Mesenchymal stem cell (in vitro differentiated cells and primary cell): ENCODE measurements around the gene MAPKAPK2.
A peak's percentile ranks its signal among the peaks of the same experiment; 100 is the strongest.

Source experiments
- DNase-seq: peaks from one replicate; pipeline ENCODE4 v3.0.0-alpha.2; 2013
- H2AFZ ChIP-seq: one replicate; pipeline ENCODE4 v1.6.1; 2013; ENCODE audit warnings: low read depth, mild to moderate bottlenecking, control low read depth, inconsistent platforms, low read length, moderate library complexity
- H2AK5ac ChIP-seq: 2 replicates; pipeline ENCODE4 v1.6.1; 2013; ENCODE audit warnings: low read length, moderate library complexity, mild to moderate bottlenecking, inconsistent platforms; ENCODE audit not compliant: severe bottlenecking
- H2BK120ac ChIP-seq: one replicate; pipeline ENCODE4 v1.6.1; 2013; ENCODE audit warnings: low read depth, mild to moderate bottlenecking, inconsistent platforms, low read length, moderate library complexity
- H2BK12ac ChIP-seq, 2 experiments: one replicate each; pipeline ENCODE4 v1.6.1; 2013; ENCODE audit warnings: inconsistent platforms in 2 of 2, low read length in 2 of 2, mild to moderate bottlenecking in 2 of 2, moderate library complexity in 2 of 2, control low read depth in 1 of 2
- H2BK15ac ChIP-seq: one replicate; pipeline ENCODE4 v1.6.1; 2013; ENCODE audit warnings: mild to moderate bottlenecking, low read depth, inconsistent platforms; ENCODE audit not compliant: poor library complexity, severe bottlenecking
- H2BK5ac ChIP-seq: 2 replicates; pipeline ENCODE4 v1.6.1; 2013; ENCODE audit warnings: low read depth, mild to moderate bottlenecking, low read length, control low read depth, inconsistent platforms; ENCODE audit not compliant: poor library complexity, severe bottlenecking
- H3K14ac ChIP-seq, 2 experiments: one replicate each; pipeline ENCODE4 v1.6.1; 2013; ENCODE audit warnings: inconsistent platforms in 2 of 2, low read length in 2 of 2, control low read depth in 1 of 2, mild to moderate bottlenecking in 1 of 2, moderate library complexity in 1 of 2
- H3K18ac ChIP-seq, 2 experiments: one replicate each; pipeline ENCODE4 v1.6.1; 2013; ENCODE audit warnings: inconsistent platforms in 2 of 2, low read length in 2 of 2, control low read depth in 1 of 2, low read depth in 1 of 2, mild to moderate bottlenecking in 1 of 2
- H3K23ac ChIP-seq, 2 experiments: one replicate each; pipeline ENCODE4 v1.6.1; 2013; ENCODE audit warnings: inconsistent platforms in 2 of 2, low read length in 2 of 2, mild to moderate bottlenecking in 2 of 2, moderate library complexity in 2 of 2, control low read depth in 1 of 2
- H3K27ac ChIP-seq: 2 replicates; pipeline ENCODE4 v1.5.1; 2013; ENCODE audit warnings: mild to moderate bottlenecking, moderate library complexity, low read length, control low read depth, inconsistent platforms; ENCODE audit not compliant: poor library complexity, severe bottlenecking
- H3K27me3 ChIP-seq, 2 experiments: 2 replicates each; pipeline versions ENCODE4 v1.6.1 to v1.7.0; 2013; ENCODE audit warnings: low read length in 2 of 2, mild to moderate bottlenecking in 2 of 2, moderate library complexity in 2 of 2, control low read depth in 1 of 2, inconsistent platforms in 1 of 2; ENCODE audit not compliant: control insufficient read depth in 1 of 2, insufficient read depth in 1 of 2
- H3K36me3 ChIP-seq, 2 experiments: 2 replicates each; pipeline versions ENCODE4 v1.6.1 to v1.7.0; 2013; ENCODE audit warnings: low read length in 2 of 2, control low read depth in 1 of 2, inconsistent platforms in 1 of 2, low read depth in 1 of 2, mild to moderate bottlenecking in 1 of 2; ENCODE audit not compliant: insufficient read depth in 2 of 2, control insufficient read depth in 1 of 2
- H3K4ac ChIP-seq, 2 experiments: one replicate each; pipeline ENCODE4 v1.6.1; 2013; ENCODE audit warnings: inconsistent platforms in 2 of 2, low read length in 2 of 2, mild to moderate bottlenecking in 2 of 2, moderate library complexity in 2 of 2, control low read depth in 1 of 2, low read depth in 1 of 2
- H3K4me1 ChIP-seq: 2 replicates; pipeline ENCODE4 v1.6.1; 2013; ENCODE audit warnings: low read depth, low read length, control low read depth; ENCODE audit not compliant: control insufficient read depth, insufficient read depth
- H3K4me2 ChIP-seq: 2 replicates; pipeline ENCODE4 v1.6.1; 2013; ENCODE audit warnings: low read length, mild to moderate bottlenecking, inconsistent platforms; ENCODE audit not compliant: poor library complexity, severe bottlenecking
- H3K4me3 ChIP-seq, 2 experiments: 2 replicates each; pipeline versions ENCODE4 v1.5.1 to v1.7.0; 2013; ENCODE audit warnings: low read length in 2 of 2, mild to moderate bottlenecking in 2 of 2, control low read depth in 1 of 2, low read depth in 1 of 2; ENCODE audit not compliant: insufficient read depth in 1 of 2
- H3K79me1 ChIP-seq: replicated peaks from 2 replicates; pipeline ENCODE4 v1.6.1; 2013; ENCODE audit warnings: mild to moderate bottlenecking, control low read depth, low read length, inconsistent platforms; ENCODE audit not compliant: poor library complexity, severe bottlenecking
- H3K9ac ChIP-seq: 2 replicates; pipeline ENCODE4 v1.7.0; 2013; ENCODE audit warnings: mild to moderate bottlenecking, low read length, moderate library complexity
- H3K9me3 ChIP-seq: 2 replicates; pipeline ENCODE4 v1.7.0; 2013; ENCODE audit warnings: mild to moderate bottlenecking, low read length; ENCODE audit not compliant: control insufficient read depth
- H4K8ac ChIP-seq: one replicate; pipeline ENCODE4 v1.6.1; 2013; ENCODE audit warnings: inconsistent platforms, mild to moderate bottlenecking, low read length, moderate library complexity
- H4K91ac ChIP-seq: one replicate; pipeline ENCODE4 v1.6.1; 2013; ENCODE audit warnings: mild to moderate bottlenecking, low read length, inconsistent platforms
- WGBS: methylation state at CpG from one replicate; pipeline ENCODE4 v1.1.7; 2013; ENCODE audit warnings: mixed read lengths; 5-methylcytosine and 5-hydroxymethylcytosine counted together

The MAPKAPK2 gene

DNA sequence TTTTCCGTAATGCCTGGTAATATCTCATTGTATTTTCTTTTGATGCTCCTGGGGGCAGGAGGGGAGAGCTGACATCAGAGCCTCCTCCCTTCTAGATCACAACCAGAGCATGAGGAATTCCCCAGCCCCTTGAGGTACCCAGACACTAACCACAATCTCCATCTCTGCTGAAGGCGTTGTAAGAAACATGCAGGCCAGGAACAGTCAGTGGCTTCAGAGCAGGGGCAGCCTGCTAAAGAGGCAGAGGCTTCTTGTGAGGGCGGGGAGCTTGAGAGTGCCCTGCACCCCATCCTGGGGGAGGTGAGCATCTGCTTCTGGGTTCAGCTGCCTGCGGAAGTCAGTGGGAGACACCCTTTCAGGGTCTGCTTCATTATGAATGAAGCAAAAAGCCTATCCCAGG lies 19.0 kb downstream of the MAPKAPK2 start:
- Histone ChIP-seq H3K4me3 (no peak overlapping the region), H4K91ac (no peak overlapping the region), H3K18ac (peak overlapping the region in 1 of 2 experiments; percentile 61), H3K23ac (no peak overlapping the region), H3K9ac (no peak overlapping the region), H2BK120ac (no peak overlapping the region), H3K79me1 (peaks cover 15% of the 10 kb centered on the region), H3K14ac (peak overlapping the region in 1 of 2 experiments; percentile 26), H2BK15ac (no peak overlapping the region), H3K4me1 (peaks cover 43% of the 10 kb centered on the region), H3K27me3 (no peaks in the 10 kb centered on the region), H3K9me3 (no peaks in the 10 kb centered on the region), H3K27ac (no peak overlapping the region), H2AFZ (no peak overlapping the region), H4K8ac (no peak overlapping the region), H3K4ac (no peak overlapping the region), H3K4me2 (no peak overlapping the region), H2BK12ac (no peak overlapping the region), H3K36me3 (peaks cover 4 to 10% of the 10 kb centered on the region in 2 experiments), H2BK5ac (no peak overlapping the region), H2AK5ac (no peak overlapping the region)
- 92% methylated on average over 4 of the region's 4 CpGs for WGBS
- no peak for DNase-seq

DNA sequence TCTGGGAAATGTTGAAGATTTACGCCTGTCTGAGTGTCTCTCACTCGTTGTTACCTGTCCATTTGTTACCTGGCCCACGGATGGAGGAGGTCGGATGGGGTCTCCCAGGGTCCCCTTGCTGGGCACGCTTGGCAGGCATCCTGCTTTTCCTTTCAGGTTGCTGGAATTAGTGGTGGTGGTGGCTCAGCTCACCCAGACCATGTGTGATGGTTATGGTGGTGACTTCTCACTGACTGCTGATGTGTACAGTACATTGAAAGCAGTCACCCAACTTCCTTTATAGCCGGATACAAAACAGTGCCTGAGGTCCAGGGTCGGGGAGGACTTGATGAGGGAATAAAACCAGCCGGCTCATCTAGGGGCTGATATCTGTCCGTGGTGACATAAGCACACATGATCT lies 19.5 kb downstream of the MAPKAPK2 start:
- H2BK120ac ChIP-seq, result no peak overlapping the region
- H2AFZ ChIP-seq, result no peak overlapping the region
- peak overlapping the region in 1 of 2 experiments; percentile 35 for H3K18ac ChIP-seq
- H2BK12ac ChIP-seq, result no peak overlapping the region
- H4K8ac ChIP-seq, result no peak overlapping the region
- peaks cover 13% of the 10 kb centered on the region for H3K79me1 ChIP-seq
- H4K91ac ChIP-seq, result no peak overlapping the region
- no peak overlapping the region for H3K27ac ChIP-seq
- no peak overlapping the region for H3K4me2 ChIP-seq
- H3K23ac ChIP-seq, result no peak overlapping the region
- no peak overlapping the region for H2AK5ac ChIP-seq
- no peak overlapping the region for H2BK15ac ChIP-seq
- WGBS, result 97% methylated on average over 9 of the region's 9 CpGs
- no peak for DNase-seq
- no peak overlapping the region for H3K4ac ChIP-seq
- H3K9me3 ChIP-seq, result no peaks in the 10 kb centered on the region
- H2BK5ac ChIP-seq, result no peak overlapping the region
- H3K4me1 ChIP-seq, result peaks cover 43% of the 10 kb centered on the region
- peak overlapping the region; percentile 82 for H3K9ac ChIP-seq
- peaks cover 4 to 7% of the 10 kb centered on the region in 2 experiments for H3K36me3 ChIP-seq
- H3K27me3 ChIP-seq, result no peaks in the 10 kb centered on the region
- H3K4me3 ChIP-seq, result no peak overlapping the region
- H3K14ac ChIP-seq, result no peak overlapping the region

DNA sequence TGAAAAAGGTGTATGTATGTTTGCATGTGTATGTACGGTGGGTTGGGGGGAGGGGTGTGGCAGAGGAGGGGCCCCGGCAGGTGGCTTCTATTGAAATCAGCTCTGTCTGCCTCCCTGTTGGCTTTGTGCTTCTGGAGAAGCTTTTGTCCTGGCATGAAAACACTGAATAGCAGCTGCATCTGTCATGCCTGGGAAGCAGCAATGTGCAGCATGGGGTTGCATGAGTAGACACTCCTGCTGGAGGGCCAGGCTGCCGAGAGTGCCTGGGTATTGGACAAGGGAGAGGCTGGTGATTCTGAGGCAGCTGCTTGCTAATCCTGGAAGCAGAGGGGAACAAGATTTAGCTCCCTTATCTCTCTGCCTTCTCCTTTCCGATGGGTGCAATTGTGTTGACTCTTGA lies 20.5 kb downstream of the MAPKAPK2 start:
- DNase-seq, result peak; percentile 62
- peak overlapping the region; percentile 75 for H2AK5ac ChIP-seq
- peak overlapping the region; percentile 36 for H3K27ac ChIP-seq
- H3K9me3 ChIP-seq, result no peaks in the 10 kb centered on the region
- H3K14ac ChIP-seq, result no peak overlapping the region
- no peak overlapping the region for H2BK120ac ChIP-seq
- H3K4me3 ChIP-seq, result peak overlapping the region in 1 of 2 experiments; percentile 67
- H2BK15ac ChIP-seq, result no peak overlapping the region
- peaks cover 43% of the 10 kb centered on the region for H3K4me1 ChIP-seq
- H2AFZ ChIP-seq, result no peak overlapping the region
- H3K9ac ChIP-seq, result peak overlapping the region; percentile 82
- H3K18ac ChIP-seq, result peak overlapping the region in 1 of 2 experiments; percentile 53
- peak overlapping the region in 1 of 2 experiments; percentile 66 for H2BK12ac ChIP-seq
- WGBS, result 71% methylated on average over 3 of the region's 4 CpGs
- no peak overlapping the region for H3K23ac ChIP-seq
- H3K4me2 ChIP-seq, result peak overlapping the region; percentile 25
- H3K27me3 ChIP-seq, result no peaks in the 10 kb centered on the region
- peak overlapping the region; percentile 8 to 13 for H3K4ac ChIP-seq
- H4K8ac ChIP-seq, result no peak overlapping the region
- H3K36me3 ChIP-seq, result peaks cover 3 to 4% of the 10 kb centered on the region in 2 experiments
- no peak overlapping the region for H4K91ac ChIP-seq
- peaks cover 7% of the 10 kb centered on the region for H3K79me1 ChIP-seq
- no peak overlapping the region for H2BK5ac ChIP-seq

DNA sequence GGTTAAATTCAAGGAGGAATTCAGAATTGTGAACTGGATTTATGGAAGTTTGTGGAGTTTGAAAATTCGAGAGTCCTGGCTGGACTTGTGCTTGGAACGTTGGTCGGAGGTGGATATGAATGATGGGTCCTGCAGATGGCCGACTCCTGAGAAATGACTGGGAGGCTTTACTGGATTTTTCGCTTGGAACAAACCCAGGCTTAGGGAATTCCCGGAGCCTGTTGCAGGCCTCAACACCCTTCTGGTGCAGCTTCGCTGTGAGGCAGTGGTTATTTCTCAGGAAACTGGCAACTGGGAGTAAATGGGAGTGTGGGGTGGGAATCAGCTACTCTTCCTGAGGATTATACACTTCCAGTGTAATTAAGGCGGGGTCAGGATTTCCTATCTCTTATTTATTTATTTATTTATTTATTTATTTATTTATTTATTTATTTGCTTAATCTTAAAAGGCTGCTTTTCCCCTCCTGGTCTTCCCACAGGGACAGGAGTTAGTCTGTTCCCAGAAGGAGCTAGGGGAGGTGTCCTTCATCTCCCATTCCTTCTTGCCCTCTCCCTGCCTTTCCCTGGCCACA lies 21.1 kb downstream of the MAPKAPK2 start:
- Histone ChIP-seq H4K8ac (no peak overlapping the region), H3K27me3 (no peaks in the 10 kb centered on the region), H3K18ac (no peak overlapping the region), H3K36me3 (peaks cover 3 to 4% of the 10 kb centered on the region in 2 experiments), H2BK15ac (no peak overlapping the region), H3K4me2 (no peak overlapping the region), H2AFZ (no peak overlapping the region), H3K4ac (no peak overlapping the region), H3K14ac (no peak overlapping the region), H3K9me3 (no peaks in the 10 kb centered on the region), H3K4me1 (peaks cover 42% of the 10 kb centered on the region), H2BK5ac (no peak overlapping the region), H3K23ac (no peak overlapping the region), H2BK12ac (no peak overlapping the region), H4K91ac (no peak overlapping the region), H2BK120ac (no peak overlapping the region), H3K4me3 (peak overlapping the region in 1 of 2 experiments; percentile 67), H3K27ac (no peak overlapping the region), H2AK5ac (peak overlapping the region; percentile 75), H3K9ac (peak overlapping the region; percentile 82), H3K79me1 (peaks cover 4% of the 10 kb centered on the region)
- WGBS, result 92% methylated on average over 7 of the region's 8 CpGs
- no peak for DNase-seq
